Upper lobe of left lung (tissue), 6 donors: ENCODE results near the gene KIRREL1. TPM values are rescaled to one million over a fixed set of nuclear protein-coding genes. Genes with fewer than 3 reads are reported as not detected.

Experiments
- ATAC-seq, 2 donors: fragments of 200-7000 bp; cut with Tn5 transposase; one replicate each; pipeline ENCODE4 v1.9.1; 2022; ENCODE audit warnings: mild to moderate bottlenecking in 2 of 2, moderate library complexity in 2 of 2; ENCODE audit not compliant: low FRiP score in 2 of 2
- DNase-seq, 2 donors: peaks; one replicate each; pipeline ENCODE4 v3.0.0-alpha.2; 2019 to 2020
- H3K27ac ChIP-seq, 4 donors: fragments of 200-600 bp; sonication (generic); one replicate each; pipeline ENCODE4 v1.5.1; 2016 to 2019
- H3K27me3 ChIP-seq, 4 donors: fragments of 200-600 bp; sonication (generic); one replicate each; pipeline ENCODE4 v1.5.1; 2017 to 2019
- H3K36me3 ChIP-seq, 4 donors: fragments of 200-600 bp; sonication (generic); one replicate each; pipeline ENCODE4 v1.5.1; 2016 to 2019
- H3K4me1 ChIP-seq, 4 donors: fragments of 200-600 bp; sonication (generic); one replicate each; pipeline ENCODE4 v1.5.1; 2018 to 2019
- H3K4me3 ChIP-seq, 4 donors: fragments of 200-600 bp; sonication (generic); one replicate each; pipeline ENCODE4 v1.5.1; 2017 to 2019; ENCODE audit warnings: mild to moderate bottlenecking in 2 of 4, moderate library complexity in 1 of 4
- H3K9me3 ChIP-seq, 4 donors: fragments of 200-600 bp; sonication (generic); one replicate each; pipeline ENCODE4 v1.5.1; 2018 to 2019
- CTCF ChIP-seq, 6 experiments: fragments of 450-650 bp in 4 of 6; fragments of 200-600 bp in 2 of 6; sonication (generic) in 2 of 6; IDR thresholded peaks; one replicate each; pipeline ENCODE4 v1.5.1; 2016 to 2019; ENCODE audit warnings: antibody characterized with exemption in 6 of 6
- EP300 ChIP-seq, 4 donors: sonication (generic); formaldehyde crosslinking; IDR thresholded peaks; one replicate each; pipeline ENCODE4 v1.5.1; 2017; ENCODE audit warnings: antibody characterized with exemption in 4 of 4, control low read depth in 2 of 4
- POLR2A ChIP-seq, 4 donors: fragments of 450-650 bp; IDR thresholded peaks; one replicate each; pipeline ENCODE4 v1.5.1; 2016 to 2017; ENCODE audit warnings: antibody characterized with exemption in 4 of 4, mild to moderate bottlenecking in 2 of 4
- POLR2AphosphoS5 ChIP-seq, 2 donors: sonication (generic); formaldehyde crosslinking; IDR thresholded peaks; one replicate each; pipeline ENCODE4 v1.5.1; 2017; ENCODE audit warnings: antibody characterized with exemption in 2 of 2
- WGBS, 2 donors: methylation state at CpG; one replicate each; pipeline ENCODE4 v1.1.5; 2017 to 2018; 5-methylcytosine and 5-hydroxymethylcytosine counted together
- total RNA-seq, 6 donors: library from RNA; depleted of rRNA in 4 of 6; stranded (reverse); fragments of >200 nt in 4 of 6; gene quantifications; one replicate each; pipeline versions ENCODE4 v1.1.0 to v1.2.1, GENCODE V29; 2016 to 2021
- donor health status: DM: no; HTN: no; CAD: no; lungs with moderate emphysema.
- donor health status: DM: no; HTN: yes; CAD: no; lungs with severe emphysema.

KIRREL1 gene
- total RNA-seq, 6 donors from 2014 or later: 16.9 to 40.6 (median 25.8) TPM

GRCh38 chr1:158105352-158106095 lies 112.1 kb downstream of the KIRREL1 start:
- no peak overlapping the region for H3K27ac ChIP-seq
- ATAC-seq (no peak), DNase-seq (no peak)
- no peak overlapping the region for H3K4me3 ChIP-seq
- no peaks in the 10 kb centered on the region for H3K9me3 ChIP-seq
- H3K36me3 ChIP-seq: no peaks in the 10 kb centered on the region
- H3K4me1 ChIP-seq: no peaks in the 10 kb centered on the region
- WGBS, 2 donors: 77 to 79% methylated on average over 9 of the region's 9 CpGs
- peaks cover 0 to 4% (median 0%) of the 10 kb centered on the region in 4 donors for H3K27me3 ChIP-seq
- TF ChIP-seq POLR2A (IDR thresholded peaks at IDR 0.05) (no peak), POLR2AphosphoS5 (IDR thresholded peaks at IDR 0.05) (no peak), CTCF (IDR thresholded peaks at IDR 0.05) (no peak), EP300 (IDR thresholded peaks at IDR 0.05) (no peak)

GRCh38 chr1:158107916-158108315 lies 114.5 kb downstream of the KIRREL1 start:
- peaks cover 0 to 4% (median 0%) of the 10 kb centered on the region in 4 donors for H3K27me3 ChIP-seq
- DNase-seq (no peak), ATAC-seq (no peak)
- H3K4me1 ChIP-seq: peaks cover 0 to under 1% (median under 1%) of the 10 kb centered on the region in 4 donors
- H3K36me3 ChIP-seq: no peaks in the 10 kb centered on the region
- H3K9me3 ChIP-seq: no peaks in the 10 kb centered on the region
- H3K27ac ChIP-seq: no peak overlapping the region
- TF ChIP-seq EP300 (IDR thresholded peaks at IDR 0.05) (no peak), POLR2A (IDR thresholded peaks at IDR 0.05) (no peak), POLR2AphosphoS5 (IDR thresholded peaks at IDR 0.05) (no peak), CTCF (IDR thresholded peaks at IDR 0.05) (no peak)
- H3K4me3 ChIP-seq: no peak overlapping the region
- 49 to 66% methylated on average over 2 of the region's 2 CpGs for WGBS, 2 donors

- 6 to 13% methylated on average over 26 to 49 of the region's 58 CpGs for WGBS, 2 donors
- Histone ChIP-seq H3K27me3 (peaks cover 0 to 12% (median 3%) of the 10 kb centered on the region in 4 donors), H3K9me3 (no peaks in the 10 kb centered on the region), H3K36me3 (no peaks in the 10 kb centered on the region), H3K27ac (no peak overlapping the region), H3K4me3 (peak overlapping the region; percentile 14 to 57 (median 48)), H3K4me1 (peaks cover 7 to 18% (median 12%) of the 10 kb centered on the region in 4 donors)
- ATAC-seq (peak in 1 of 2 donors; percentile 82), DNase-seq (peak in 1 of 2 donors; percentile 89)
- TF ChIP-seq CTCF (IDR thresholded peaks at IDR 0.05) (peak; percentile 27 to 60 (median 36)), EP300 (IDR thresholded peaks at IDR 0.05) (no peak)
Observed at GRCh38 chr1:158112994-158113758, 119.7 kb downstream of the KIRREL1 start.

- TF ChIP-seq CTCF (IDR thresholded peaks at IDR 0.05) (peak in 1 of 6 experiments; percentile 1), EP300 (IDR thresholded peaks at IDR 0.05) (no peak), POLR2AphosphoS5 (IDR thresholded peaks at IDR 0.05) (no peak), POLR2A (IDR thresholded peaks at IDR 0.05) (no peak)
- peaks cover 0 to 12% (median 3%) of the 10 kb centered on the region in 4 donors for H3K27me3 ChIP-seq
- WGBS, 2 donors: 24 to 35% methylated on average over 7 to 8 of the region's 8 CpGs
- no peaks in the 10 kb centered on the region for H3K9me3 ChIP-seq
- H3K36me3 ChIP-seq: no peaks in the 10 kb centered on the region
- H3K4me3 ChIP-seq: peak overlapping the region in 3 of 4 donors; percentile 45 to 57 (median 51)
- no peak for ATAC-seq
- peaks cover 10 to 21% (median 15%) of the 10 kb centered on the region in 4 donors for H3K4me1 ChIP-seq
- DNase-seq: no peak
- H3K27ac ChIP-seq: no peak overlapping the region
Observed at GRCh38 chr1:158113759-158114127, 120.3 kb downstream of the KIRREL1 start.
